Colon (tissue), 2 donors: ENCODE data around the gene AMIGO1.
"Not testable (repeated sequence)": the region's sequence is repeated elsewhere in the genome, so short reads cannot be mapped to it uniquely, and the experiment has no call there.

Source experiments
- FAIRE-seq: peaks from 2 replicates; lab custom pipeline; 2012; peaks lifted over from hg19 to GRCh38; lab: Jason Lieb, UNC
- donor health status: control.
- donor health status: control.

The AMIGO1 gene

DNA sequence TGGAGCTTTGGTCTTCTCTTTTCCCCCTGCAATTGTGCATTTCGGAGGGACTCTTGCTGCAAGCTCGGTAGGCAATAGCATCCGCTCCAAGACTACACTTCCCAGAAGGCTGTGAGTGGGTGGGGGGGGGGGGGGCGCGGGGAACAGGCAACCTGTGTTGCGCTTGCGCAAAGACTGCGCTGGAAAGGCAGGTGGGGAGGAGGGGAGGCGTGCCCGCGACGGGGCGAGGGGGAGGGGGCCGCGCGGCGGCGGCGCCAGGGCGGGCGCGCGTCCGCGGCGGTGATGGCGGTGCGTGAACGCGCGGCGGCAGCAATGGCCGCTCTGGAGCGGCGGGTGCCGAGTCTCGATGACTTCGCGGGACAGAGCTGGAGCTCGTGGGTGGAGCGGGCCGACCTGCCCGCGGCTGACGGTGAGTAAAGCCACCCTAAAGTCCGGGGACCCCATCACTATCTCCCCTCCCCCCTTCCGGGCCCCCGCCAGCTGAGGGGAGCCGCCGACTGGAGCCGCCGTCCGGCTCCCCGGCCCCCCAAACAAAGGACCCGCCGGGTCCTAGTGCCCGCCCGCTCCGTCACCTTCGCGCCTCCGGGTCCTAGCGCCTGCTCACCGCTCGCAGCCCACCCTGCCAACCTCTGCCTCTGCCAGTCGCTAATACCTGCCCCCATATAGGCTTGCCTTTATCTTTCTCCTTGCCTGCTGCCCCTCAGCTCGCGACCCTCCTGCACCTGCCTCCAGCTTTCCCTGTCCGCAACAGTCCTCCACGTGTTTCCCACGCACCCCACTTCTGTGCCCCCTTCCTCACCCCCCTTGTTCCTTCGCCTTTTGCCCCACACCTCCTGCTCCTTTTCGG is 25.6 kb downstream of the AMIGO1 start, which contains the start of gene ATXN7L2:
TSS of gene ATXN7L2 (plus strand) at position 234 of the 847 bp plus-strand sequence. CDS start at position 283, 49 bp downstream.
- no peak for FAIRE-seq

DNA sequence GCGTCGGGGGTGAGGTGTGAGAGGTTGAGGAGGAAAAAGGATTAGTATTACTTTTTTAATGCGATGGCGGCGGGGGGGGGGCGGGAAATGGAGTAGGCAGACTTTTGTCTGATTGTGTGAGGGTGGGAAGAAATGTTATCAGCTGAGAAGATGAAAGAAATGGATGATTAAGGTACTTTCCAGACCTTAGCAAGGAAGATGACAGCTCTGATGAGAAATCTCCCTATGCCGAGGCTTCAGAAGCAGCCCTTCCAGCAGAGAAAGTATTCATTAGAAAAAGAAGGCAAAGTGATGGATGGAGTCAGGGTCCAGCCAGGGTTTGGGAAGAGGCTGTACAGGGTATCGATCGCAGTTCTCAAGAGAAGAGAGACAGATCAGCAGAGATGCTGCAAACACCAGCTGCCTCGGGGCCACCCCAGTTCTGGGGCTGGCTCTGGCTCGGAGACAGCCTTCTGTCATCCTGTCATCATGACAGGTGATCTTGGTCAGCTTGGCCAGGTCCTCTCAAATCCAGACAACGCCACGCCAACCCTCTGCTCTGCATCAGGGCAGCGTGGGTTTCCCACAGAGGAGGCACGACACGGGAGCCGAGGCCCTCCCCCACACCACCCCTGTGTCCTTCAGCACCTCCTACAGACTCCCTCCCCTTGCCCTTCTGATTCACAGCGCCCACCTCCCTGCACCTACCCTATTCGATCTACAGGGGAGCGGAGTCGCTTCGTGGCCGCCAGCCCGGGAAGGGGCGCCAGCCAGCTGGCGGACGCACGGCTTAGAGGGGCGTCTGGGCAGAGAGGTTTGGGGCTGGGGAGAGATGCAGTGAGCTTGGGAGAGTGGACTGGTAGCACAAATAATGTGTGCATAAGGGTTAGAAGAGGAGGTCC is 26.5 kb downstream of the AMIGO1 start:
- FAIRE-seq, result no peak

DNA sequence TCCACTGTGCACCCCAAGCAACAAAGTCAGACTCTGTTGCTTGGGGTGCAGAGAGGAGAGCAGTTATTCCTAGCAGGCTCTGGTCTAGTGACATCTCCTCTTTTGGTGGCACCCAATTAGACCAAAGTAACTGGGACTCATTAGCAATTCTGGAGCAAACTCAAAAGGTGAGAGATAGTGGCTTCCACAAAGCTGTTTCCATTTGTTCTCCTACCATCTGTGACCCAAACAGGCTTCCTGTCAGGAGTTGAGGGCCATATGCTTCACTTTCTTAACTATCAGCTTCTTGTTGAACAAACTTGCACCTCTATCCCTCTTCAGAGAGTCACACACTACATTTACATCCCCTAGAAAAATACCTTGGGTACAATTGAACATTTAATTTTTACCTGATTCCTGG is 27.3 kb downstream of the AMIGO1 start:
- no peak for FAIRE-seq

DNA sequence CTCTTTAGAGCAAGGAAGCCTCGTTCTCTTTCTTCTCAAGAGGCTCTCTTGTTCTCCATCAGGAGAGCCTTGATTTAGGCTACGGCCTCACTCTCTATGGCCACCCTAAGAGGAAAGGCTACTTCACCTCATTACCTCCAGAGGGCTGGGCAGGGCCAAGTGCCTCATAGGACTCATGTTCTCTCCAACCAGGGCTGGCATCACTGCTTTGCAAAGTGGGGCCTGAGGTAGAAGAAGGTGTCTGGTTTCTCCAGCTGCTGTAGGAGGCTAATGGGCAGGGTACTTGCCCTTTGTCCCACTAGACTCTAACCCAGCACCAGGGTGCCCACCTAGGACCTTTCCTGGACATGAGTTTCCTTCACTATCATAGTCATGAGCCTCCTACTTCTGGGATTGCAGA is 27.9 kb downstream of the AMIGO1 start:
- no peak for FAIRE-seq

DNA sequence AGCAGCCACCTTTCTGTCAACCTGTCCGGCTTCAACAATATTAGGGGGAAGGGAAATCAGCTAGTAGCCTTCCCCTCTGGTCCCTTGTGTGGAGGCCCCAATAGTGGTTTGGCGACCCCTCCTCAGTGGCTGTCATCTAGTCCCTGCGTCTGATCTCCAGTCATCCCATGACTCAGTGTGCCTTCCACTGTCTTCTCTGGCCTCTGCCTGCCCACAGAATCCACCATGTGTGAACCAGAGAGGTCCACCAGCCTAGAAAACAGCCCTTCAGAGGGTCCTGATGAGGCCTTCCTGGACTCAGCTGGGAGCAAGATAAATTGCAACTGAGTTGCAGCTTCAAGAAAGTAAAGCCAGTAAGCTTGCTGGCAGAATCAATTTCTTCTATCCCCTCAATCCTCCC is 29.6 kb downstream of the AMIGO1 start:
- no peak for FAIRE-seq

DNA sequence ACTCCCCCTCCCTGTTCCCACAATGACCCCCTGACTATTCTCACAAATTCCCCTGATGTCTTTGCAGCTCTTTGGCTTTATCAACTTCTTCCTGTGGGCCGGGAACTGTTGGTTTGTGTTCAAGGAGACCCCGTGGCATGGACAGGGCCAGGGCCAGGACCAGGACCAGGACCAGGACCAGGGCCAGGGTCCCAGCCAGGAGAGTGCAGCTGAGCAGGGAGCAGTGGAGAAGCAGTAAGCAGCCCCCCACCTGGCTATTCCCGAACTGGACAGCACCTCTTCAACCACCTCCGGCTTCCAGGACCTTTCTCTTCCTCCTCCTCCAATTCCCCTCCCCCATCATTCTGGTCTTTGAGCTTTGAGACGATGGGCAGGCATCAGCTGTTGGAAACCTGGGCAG is 30.2 kb downstream of the AMIGO1 start:
- FAIRE-seq, result no peak

DNA sequence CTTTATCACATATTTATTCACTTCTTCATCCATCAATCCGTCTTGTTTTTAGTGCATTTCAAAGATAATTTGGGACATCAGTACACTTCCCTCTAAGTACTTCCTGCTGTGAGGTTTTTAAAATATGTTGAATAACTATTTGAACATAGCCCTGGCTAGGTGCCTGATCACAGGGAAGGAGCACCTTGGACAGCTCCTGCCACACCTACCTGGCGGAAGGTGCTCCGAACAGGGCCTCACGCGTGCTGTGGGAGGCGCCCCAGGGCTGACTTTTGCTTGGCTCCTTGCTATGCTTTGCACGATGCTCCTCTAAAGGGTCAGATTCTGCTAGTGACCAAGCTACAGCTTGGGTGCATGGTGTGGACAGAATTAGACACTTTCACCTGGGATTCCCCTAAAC is 30.7 kb downstream of the AMIGO1 start:
- no peak for FAIRE-seq

DNA sequence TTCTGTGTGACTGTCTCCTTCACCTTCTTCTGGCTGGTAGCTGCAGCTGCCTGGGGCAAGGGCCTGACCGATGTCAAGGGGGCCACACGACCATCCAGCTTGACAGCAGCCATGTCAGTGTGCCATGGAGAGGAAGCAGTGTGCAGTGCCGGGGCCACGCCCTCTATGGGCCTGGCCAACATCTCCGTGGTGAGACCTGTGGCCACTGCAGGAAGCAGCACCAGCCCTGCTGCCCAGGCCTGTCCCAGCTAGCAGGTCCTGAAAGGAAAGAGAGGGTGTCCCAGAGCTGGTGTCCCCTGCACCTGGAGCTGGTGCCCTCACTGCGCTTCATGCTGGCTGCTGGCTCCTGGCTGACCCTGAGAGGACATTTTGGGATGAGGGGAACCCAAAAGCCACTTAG is 31.7 kb downstream of the AMIGO1 start:
- no peak for FAIRE-seq

DNA sequence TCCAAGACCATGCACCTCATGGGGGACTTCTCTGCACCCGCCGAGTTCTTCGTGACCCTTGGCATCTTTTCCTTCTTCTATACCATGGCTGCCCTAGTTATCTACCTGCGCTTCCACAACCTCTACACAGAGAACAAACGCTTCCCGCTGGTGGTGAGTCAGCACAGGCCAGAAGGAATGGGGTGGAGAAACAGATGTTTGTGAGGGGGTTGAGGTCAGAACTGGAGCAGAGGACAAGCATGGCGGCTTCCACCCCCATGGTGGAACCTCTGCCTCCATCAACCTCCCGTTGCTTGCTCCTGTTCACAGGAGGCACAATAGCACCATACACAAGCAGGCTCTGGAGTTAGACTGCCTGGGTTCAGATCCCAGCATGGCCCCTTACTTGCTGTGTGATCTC is 32.7 kb downstream of the AMIGO1 start:
- FAIRE-seq, result no peak

DNA sequence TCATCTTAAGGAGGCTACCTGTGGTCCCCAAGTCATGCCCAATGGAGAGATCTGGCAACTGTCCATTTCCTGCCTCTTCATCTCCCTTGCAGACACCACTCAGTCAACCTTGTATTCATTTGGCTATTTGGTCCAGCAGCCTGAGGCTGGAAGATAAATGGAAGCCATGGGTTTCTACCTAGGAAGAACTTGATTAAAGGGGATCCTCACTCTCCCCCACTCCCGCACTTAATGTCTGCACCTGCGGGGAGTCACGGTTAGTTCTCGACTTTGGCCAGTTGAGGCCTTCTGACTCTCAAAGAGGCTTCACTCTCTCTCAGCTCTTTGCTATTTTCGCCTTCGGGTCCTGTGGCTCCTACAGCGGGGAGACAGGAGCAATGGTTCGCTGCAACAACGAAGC is 34.3 kb downstream of the AMIGO1 start:
- FAIRE-seq, result no peak

DNA sequence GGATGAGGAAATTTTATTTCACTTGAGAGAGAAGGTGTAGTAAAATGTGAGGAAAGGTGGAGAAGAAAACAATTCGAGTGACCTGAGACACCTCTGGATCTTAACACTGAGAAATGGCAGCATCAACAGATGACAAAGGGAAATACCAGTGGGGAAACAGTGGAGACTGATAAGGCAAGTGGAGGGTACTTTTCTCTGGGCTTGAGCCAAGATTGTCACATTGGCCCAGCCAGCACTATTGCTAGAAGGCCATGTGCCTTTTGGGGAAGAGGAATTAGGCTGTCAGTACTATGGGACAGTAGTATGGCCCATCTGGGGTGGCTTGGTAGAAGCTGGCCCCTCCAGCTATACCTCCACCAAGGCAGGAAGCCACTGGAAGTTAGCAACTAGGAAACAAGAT is 34.8 kb downstream of the AMIGO1 start:
- FAIRE-seq, result no peak

DNA sequence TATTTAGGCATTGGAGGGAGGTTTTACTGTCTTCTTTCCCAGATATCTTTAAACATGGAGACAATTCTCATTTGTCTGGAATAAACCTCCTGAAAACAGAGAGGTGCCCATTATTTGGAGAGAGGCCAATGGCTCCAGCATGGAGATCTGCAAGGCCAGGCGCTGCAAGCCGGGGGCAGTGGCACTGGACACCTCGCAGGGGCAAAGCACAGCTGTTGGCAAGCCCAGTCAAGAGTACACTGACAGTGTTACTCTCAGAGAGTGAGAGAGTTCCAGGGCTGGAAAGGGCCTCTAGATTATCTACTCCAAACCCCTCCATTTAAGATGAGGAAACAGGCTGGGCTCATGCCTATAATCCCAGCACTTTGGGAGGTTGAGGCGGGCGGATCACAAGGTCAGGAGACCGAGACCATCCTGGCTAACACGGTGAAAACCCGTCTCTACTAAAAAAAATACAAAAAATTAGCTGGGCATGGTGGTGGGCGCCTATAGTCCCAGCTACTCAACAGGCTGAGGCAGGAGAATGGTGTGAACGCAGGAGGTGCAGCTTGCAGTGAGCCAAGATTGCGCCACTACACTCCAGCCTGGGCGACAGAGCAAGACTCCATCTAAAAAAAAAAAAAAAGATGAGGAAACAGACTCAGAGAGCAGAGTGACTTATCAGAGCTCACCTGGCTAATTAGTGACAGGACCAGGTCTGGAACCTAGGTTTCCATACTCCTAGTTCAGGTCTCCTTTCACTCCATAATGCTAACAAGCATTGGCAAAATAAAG is 36.1 kb downstream of the AMIGO1 start:
- not testable (repeated sequence) for FAIRE-seq

DNA sequence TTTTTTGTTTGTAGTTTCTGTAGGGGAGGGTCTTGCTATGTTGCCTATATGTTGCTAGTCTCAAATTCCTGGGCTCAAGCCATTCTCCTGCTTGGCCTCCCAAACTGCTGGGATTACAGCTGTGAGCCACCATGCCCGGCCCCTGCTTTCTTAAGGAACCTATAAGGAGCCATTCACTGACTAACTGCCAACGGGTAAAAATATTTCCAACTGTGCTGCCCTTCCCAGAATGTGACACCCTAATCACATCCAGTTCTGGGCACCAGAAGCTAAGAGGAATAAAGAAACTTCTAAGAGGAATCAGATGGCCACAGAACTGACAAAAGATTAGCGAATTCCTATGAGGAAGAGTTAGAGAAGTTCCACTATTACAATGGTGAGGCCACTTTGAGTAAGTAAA is 36.7 kb downstream of the AMIGO1 start:
- no peak for FAIRE-seq

DNA sequence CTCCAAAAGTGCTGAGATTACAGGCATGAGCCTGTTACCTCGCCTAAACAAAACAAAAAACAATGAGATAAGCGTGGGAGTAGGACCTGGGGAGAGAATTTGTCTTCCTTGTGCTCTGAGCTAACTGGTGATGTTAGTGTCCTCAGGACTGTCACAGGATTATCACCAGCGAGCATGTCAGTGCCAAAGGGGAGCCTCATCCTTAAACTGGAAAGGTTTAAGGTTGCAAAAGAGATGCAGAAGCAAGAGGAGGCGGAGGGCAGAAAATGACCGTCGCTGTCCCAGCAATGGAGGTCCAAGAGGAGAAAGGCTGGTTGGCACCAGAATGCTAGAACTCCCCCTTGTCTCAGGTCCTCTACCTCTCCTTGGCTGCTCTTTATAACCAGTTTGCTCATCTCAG is 39.3 kb downstream of the AMIGO1 start:
- no peak for FAIRE-seq

DNA sequence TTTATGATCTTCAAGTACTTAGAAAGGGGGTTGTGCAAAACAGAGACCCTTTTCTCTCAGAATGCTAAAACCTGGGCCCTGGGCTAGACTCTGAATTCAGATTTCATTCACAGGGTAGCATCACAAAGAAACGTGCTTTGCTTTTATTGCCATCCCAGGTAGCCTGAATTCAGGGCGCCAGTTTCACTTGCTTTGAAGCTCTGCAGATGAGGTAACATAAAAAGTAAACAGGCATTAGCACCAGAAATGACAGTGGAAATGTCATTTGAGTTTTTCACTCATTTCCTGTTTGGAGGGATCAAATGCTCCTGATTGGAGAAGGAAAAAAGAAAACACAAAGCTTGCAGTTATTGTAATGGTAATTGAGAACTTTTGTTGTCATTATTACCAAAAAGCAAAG is 40.6 kb downstream of the AMIGO1 start:
- FAIRE-seq, result no peak

DNA sequence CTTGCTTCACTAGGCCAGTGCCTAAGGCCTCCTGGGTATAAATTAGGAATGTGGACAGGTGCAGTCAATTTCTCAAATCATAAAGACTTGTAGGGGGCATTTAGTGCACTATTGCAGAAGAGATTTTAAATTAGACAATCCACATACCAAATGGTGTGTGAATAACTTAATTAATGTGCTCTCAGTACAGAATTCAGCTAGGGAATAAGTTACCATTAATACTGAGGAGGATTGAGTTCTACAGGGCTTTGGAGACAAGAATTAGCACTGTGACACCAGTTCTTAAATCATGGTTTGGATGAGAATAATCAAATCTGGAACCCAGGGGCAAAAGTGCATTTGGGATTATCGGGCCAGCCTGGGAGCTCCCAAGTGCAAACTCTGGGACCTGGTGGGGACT is 41.5 kb downstream of the AMIGO1 start:
- no peak for FAIRE-seq

DNA sequence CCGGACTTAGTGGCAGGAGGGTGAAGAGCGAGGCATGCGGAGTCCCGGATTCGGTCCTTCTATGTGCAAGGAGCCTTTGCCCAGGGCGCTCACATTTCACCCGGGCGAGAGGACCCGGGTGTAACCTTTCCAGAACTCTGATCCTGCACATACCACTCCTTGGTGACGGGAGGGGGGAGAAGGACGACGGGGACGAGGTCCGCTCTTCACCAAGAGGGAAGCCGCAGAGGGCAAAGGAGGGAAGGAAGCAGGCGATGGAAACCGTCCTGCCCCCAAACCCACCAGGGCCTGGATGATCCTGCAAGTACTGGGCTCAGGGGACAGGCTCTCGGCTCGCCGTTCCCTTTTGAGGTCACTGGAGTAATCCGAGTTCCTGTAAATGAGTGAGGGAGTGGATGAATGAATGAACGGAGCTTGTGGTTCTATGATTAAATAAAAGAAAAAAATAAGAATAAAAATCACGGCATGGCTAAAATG is 42.2 kb downstream of the AMIGO1 start:
- no peak for FAIRE-seq

DNA sequence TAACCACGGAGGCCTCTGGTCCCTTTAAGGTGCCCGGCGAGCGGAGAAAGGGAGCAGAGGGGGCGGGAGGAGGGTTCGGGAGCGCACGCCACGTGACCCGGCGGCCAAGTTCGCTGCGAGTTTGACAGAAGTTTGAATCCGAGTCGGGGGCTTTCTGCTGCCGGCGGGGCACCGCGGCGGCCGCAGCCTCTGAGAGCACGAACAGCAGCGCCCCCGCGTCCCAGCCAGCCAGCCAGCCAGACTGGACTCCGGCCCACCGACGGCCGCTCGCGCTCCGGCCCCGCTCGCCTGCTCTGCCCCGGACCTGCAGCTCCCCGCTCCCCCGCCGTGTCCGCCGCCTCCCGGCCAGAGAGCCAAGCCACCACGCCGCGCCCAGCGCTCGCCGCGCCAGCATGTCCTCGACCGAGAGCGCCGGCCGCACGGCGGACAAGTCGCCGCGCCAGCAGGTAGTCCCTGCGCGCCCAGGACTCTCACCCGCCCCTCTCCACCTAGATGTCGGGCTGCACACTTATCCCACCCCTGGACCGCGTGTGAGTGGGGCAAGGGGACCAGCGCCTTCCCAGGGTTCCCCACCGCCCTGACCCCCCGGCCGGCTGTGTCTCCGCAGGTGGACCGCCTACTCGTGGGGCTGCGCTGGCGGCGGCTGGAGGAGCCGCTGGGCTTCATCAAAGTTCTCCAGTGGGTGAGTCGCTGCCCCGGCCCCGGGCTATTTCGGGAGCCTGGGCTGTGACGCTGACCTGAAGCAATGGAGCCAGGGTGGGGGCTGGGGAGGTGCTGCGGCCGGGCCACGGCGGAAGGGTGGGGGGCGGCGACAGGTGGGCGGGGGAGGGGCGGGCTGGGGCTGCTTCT is 42.9 kb downstream of the AMIGO1 start, which contains the start of gene SYPL2:
TSS of gene SYPL2 (plus strand) at position 95 of the 849 bp plus-strand sequence. CDS start at position 393, 298 bp downstream.
- FAIRE-seq, result no peak

DNA sequence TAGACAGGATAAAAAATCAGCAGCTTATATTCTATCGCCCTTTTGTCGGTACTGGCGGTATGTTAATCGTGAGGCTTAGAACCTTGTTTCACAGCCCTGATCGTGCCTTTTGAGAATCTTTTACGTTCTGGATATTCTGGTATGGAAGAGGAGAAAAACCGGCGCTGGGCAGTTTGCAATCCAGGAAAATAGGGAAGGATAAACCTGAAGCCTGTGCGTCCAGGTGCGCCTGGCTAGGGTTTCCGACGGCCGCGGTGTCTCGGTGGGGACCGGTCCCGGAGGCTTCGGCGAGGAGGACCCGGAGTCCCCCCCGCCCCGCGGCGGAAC is 43.4 kb downstream of the AMIGO1 start:
- no peak for FAIRE-seq

DNA sequence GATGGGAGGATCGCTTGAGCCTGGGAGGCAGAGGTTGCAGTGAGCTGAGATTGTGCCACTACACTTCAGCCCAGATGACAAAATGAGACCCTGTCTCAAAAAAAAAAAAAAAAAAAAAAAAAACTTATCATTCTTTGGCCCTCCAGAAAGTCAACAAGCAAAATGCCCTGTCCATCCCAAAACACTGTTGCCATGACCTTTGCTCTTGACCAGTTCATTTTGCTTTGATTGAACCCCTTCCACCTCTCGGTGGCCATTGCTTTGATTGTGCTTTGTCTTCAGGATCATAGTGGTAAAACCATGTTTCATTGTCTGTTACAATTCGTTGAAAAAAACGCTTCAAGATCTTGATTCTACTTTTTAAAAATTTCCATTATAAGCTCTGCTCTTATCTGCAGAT is 51.7 kb downstream of the AMIGO1 start:
- no peak for FAIRE-seq

DNA sequence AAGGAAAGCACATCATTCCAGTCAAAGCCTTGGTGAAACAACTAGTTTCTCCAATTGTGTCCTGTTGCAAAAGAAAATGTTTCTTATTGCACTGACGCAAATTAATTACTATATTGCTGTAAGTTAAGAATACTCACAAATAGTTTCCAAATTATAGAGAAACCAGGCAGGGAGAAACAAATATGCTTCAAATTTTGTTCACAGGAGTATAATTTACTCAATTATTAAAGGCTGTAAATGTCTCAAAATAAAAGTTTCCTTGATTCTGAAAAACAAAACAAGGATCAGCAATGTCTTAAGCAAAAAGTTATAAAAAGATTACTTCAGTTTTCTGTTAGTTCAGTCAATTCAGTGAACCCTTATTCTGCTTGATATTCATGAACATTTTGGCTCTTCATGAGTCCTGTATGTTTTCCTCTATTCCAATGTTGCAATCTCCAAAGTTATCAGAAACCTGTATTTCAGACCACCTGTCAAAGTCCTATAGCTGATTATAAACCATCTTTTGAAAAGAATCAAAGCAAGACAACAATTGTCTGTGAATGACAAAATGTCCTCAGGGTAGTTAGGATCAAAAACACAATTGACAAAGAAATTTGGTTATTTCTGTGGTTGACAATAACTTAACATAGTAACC is 54.9 kb downstream of the AMIGO1 start:
- no peak for FAIRE-seq
